ENCODE data around the gene PLPPR5. TPM values are rescaled to one million over a fixed set of nuclear protein-coding genes. Genes with fewer than 3 reads are reported as not detected.
A peak's percentile ranks its signal among the peaks of the same experiment; 100 is the strongest.

The PLPPR5 gene
- total and polyA plus RNA-seq, 2 of the 4 experiments (the other 2 are of a cell fraction), result under 0.01 to 0.05 TPM

DNA sequence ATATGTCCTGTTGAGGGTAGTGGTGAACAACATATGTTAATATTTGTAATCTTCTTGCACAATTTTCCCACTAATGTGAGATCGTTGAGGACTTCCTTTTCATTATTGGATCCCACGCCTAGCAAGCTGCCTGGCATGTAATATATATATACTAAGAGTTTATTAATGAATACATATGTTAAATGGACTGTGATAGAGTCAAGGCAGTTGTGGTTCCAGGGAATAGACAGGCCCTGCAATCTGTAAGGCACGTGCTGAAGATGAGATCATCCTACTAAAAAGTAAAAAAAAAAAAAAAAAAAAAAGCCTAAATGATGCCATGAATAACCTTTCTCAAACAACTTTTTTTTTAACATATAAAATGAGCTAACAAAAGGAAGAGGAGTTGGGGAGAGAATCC, 28.9 kb downstream of the PLPPR5 start:
- Histone ChIP-seq H3K9me3 (ENCODE audit: control insufficient read depth, insufficient read depth, low read length) (no peaks in the 10 kb centered on the region), H4K5ac (ENCODE audit: low read depth, low read length) (no peak overlapping the region), H3K56ac (ENCODE audit: extremely low read depth, insufficient read depth, low read length) (no peak overlapping the region), H3K18ac (ENCODE audit: low read depth, low read length) (no peak overlapping the region), H3K36me3 (ENCODE audit: control insufficient read depth, insufficient read depth, low read length) (no peaks in the 10 kb centered on the region), H2BK15ac (ENCODE audit: low read depth, low read length) (no peak overlapping the region), H3K27ac (ENCODE audit: insufficient read depth, low read length) (no peak overlapping the region), H2AK9ac (replicated peaks; ENCODE audit: low read depth, low read length, poor library complexity) (no peak overlapping the region), H3K23ac (ENCODE audit: low read depth, low read length) (no peak overlapping the region), H3K79me1 (ENCODE audit: low read depth in 1 of 2, low read length in 2 of 2) (no peaks in the 10 kb centered on the region), H3K9me1 (ENCODE audit: insufficient read depth, low read length) (no peaks in the 10 kb centered on the region), H3K4me3 (ENCODE audit: insufficient read depth, low read depth, low read length) (no peak overlapping the region), H3K4me1 (ENCODE audit: control insufficient read depth, insufficient read depth, low read length) (no peaks in the 10 kb centered on the region; the same call in 1 of the 2 replicates), H4K20me1 (ENCODE audit: insufficient read depth, low read length) (no peaks in the 10 kb centered on the region), H2AK5ac (ENCODE audit: low read depth, low read length) (no peak overlapping the region), H3K4me2 (ENCODE audit: low read depth, low read length) (no peak overlapping the region), H3K9ac (ENCODE audit: low read depth, low read length) (no peak overlapping the region), H2BK5ac (ENCODE audit: low read depth, low read length, poor library complexity, severe bottlenecking) (no peak overlapping the region), H3K14ac (replicated peaks; ENCODE audit: low read depth, low read length) (no peak overlapping the region), H4K91ac (ENCODE audit: insufficient read depth, low read depth, low read length) (no peak overlapping the region), H2BK120ac (ENCODE audit: low read depth, low read length) (no peak overlapping the region), H2BK20ac (ENCODE audit: low read depth, low read length) (no peak overlapping the region), H3K4ac (ENCODE audit: low read depth, low read length) (no peak overlapping the region), H2AFZ (replicated peaks; ENCODE audit: low read length, poor library complexity) (no peak overlapping the region), H4K8ac (ENCODE audit: low read depth in 2 of 2, low read length in 2 of 2) (no peak overlapping the region), H3K27me3 (ENCODE audit: control insufficient read depth, insufficient read depth, low read length) (no peaks in the 10 kb centered on the region; the same call in 1 of the 2 replicates)
- CTCF ChIA-PET, result interaction anchor here (0.6 kb wide), 2 partner anchors 27 to 195 kb away, joined by 3 read pairs; no protein-coding TSS in a partner anchor
- intact Hi-C loops (cut with micrococcal nuclease) (no loop called here), in situ Hi-C loops (cut with MboI; ENCODE audit: low sequenced_read_pairs) (loop anchor here (10.0 kb wide), 1 partner anchor 61 kb away; no protein-coding TSS in a partner anchor), dilution Hi-C loops (cut with HindIII; ENCODE audit: low sequenced_read_pairs, unreplicated experiment) (no loop called here)
- POLR2A ChIA-PET (ENCODE audit: unreplicated experiment), result no interaction called here
- no CpG with 5 or more reads among the region's 3 CpGs for WGBS, 2 experiments (ENCODE audit: extremely low coverage in 2 of 2, insufficient read length in 1 of 2)
- no TSS peak for BruUV-seq (replicated peaks)
- no peak for ATAC-seq (ENCODE audit: low read depth)
- no peak for TF ChIP-seq RCOR1 (IDR thresholded peaks at IDR 0.05; ENCODE audit: insufficient replicate concordance, low read length)
- TF ChIP-seq, protein P1, sequence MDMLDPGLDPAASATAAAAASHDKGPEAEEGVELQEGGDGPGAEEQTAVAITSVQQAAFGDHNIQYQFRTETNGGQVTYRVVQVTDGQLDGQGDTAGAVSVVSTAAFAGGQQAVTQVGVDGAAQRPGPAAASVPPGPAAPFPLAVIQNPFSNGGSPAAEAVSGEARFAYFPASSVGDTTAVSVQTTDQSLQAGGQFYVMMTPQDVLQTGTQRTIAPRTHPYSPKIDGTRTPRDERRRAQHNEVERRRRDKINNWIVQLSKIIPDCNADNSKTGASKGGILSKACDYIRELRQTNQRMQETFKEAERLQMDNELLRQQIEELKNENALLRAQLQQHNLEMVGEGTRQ (IDR thresholded peaks at IDR 0.05; ENCODE audit: low read depth, low read length), result peak; percentile 17; the same call in 1 of the 2 replicates
- no peak for TF ChIP-seq NFE2L2 (IDR thresholded peaks at IDR 0.05; ENCODE audit: low read depth, low read length)
- TF ChIP-seq RAD21 (IDR thresholded peaks at IDR 0.05; ENCODE audit: low read length), result no peak
- no peak for TF ChIP-seq MAZ (IDR thresholded peaks at IDR 0.05; ENCODE audit: borderline replicate concordance, low read depth, low read length)
- TF ChIP-seq, protein P2, sequence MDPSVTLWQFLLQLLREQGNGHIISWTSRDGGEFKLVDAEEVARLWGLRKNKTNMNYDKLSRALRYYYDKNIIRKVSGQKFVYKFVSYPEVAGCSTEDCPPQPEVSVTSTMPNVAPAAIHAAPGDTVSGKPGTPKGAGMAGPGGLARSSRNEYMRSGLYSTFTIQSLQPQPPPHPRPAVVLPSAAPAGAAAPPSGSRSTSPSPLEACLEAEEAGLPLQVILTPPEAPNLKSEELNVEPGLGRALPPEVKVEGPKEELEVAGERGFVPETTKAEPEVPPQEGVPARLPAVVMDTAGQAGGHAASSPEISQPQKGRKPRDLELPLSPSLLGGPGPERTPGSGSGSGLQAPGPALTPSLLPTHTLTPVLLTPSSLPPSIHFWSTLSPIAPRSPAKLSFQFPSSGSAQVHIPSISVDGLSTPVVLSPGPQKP (IDR thresholded peaks at IDR 0.05; ENCODE audit: borderline replicate concordance, low read depth, low read length), result no peak
- peak; percentile 79 for TF ChIP-seq BHLHE40 (IDR thresholded peaks at IDR 0.05; ENCODE audit: low read depth, low read length)
- TF ChIP-seq MXI1 (IDR thresholded peaks at IDR 0.05; ENCODE audit: borderline replicate concordance, low read depth, low read length), result no peak
- peak; percentile 23 for DNase-seq
